ENCODE data around the gene NKX1-1. TPM values are rescaled to one million over a fixed set of nuclear protein-coding genes. Genes with fewer than 3 reads are reported as not detected.

The NKX1-1 gene
- total and polyA plus RNA-seq, 2 of the 8 experiments (the other 6 are each of a cell fraction or from before 2014, with no cell fraction given): not detected

DNA sequence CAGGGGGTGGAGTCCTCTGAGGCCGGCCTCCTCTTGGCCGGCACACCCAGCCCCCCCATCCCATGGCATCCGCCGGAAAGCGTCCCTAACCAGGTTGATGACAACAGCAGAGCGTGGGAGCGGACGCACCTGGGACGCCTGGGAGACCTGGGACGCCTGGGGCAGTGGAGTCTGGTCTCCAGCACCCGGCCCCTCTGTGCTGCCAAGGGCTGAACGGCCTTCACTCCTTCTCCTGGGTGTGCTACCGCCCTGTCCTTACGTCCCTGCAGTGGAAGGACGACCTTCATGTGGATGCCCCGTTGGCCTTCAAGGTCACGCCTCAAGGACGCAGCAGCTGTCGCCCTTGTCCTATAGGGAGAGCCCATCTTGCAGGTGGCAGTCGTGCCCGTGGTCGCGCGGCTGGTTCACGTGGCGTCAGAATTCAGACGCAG lies 26.9 kb downstream of the NKX1-1 start:
- ChIA-PET POLR2A (ENCODE audit: partially characterized antibody) (interaction anchor here (1.0 kb wide), 1 partner anchor 33 kb away, joined by 3 read pairs; the partner anchor contains the start of gene UVSSA), CTCF (ENCODE audit: partially characterized antibody) (no interaction called here)
- Histone ChIP-seq H4K8ac (ENCODE audit: extremely low read depth, insufficient read depth, low read length) (no peak overlapping the region; the same call in 1 of the 2 replicates), H3K18ac (ENCODE audit: extremely low read depth, low read length) (no peak overlapping the region), H3K4me3 (ENCODE audit: extremely low read depth in 1 of 4, insufficient read depth in 2 of 4, low read depth in 3 of 4, low read length in 4 of 4) (no peak overlapping the region), H3K14ac (ENCODE audit: insufficient read length) (no peak overlapping the region), H2BK15ac (ENCODE audit: low read length) (no peak overlapping the region), H4K91ac (replicated peaks; ENCODE audit: insufficient read length, low read length) (no peak overlapping the region), H2AK5ac (ENCODE audit: low read depth, low read length) (no peak overlapping the region), H3K27ac (ENCODE audit: low read depth, low read length) (no peak overlapping the region), H3K9me3 (ENCODE audit: insufficient read depth in 2 of 2, low read depth in 1 of 2, low read length in 1 of 2) (no peaks in the 10 kb centered on the region), H2BK12ac (ENCODE audit: low read depth, low read length) (no peak overlapping the region), H3K4ac (replicated peaks; ENCODE audit: insufficient read length, low read depth, low read length) (no peak overlapping the region), H4K5ac (ENCODE audit: insufficient read length, low read depth, low read length) (no peak overlapping the region), H2AFZ (ENCODE audit: low read length) (no peak overlapping the region), H2BK5ac (ENCODE audit: low read depth, low read length) (no peak overlapping the region; the same call in 1 of the 2 replicates), H3K79me1 (ENCODE audit: low read depth, low read length) (no peaks in the 10 kb centered on the region), H3K4me1 (replicated peaks in 1 of 4; ENCODE audit: control insufficient read depth in 3 of 4, insufficient read depth in 4 of 4, low read length in 3 of 4) (no peaks in the 10 kb centered on the region), H3K56ac (replicated peaks; ENCODE audit: insufficient read length, low read depth, low read length) (no peak overlapping the region), H2BK20ac (ENCODE audit: low read length) (no peak overlapping the region), H3K27me3 (replicated peaks in 1 of 4; ENCODE audit: control insufficient read depth in 3 of 4, extremely low read depth in 1 of 4, insufficient read depth in 3 of 4, low read length in 3 of 4) (no peaks in the 10 kb centered on the region), H3K23me2 (ENCODE audit: low read depth, low read length) (no peaks in the 10 kb centered on the region), H3K9ac (replicated peaks in 1 of 4; ENCODE audit: extremely low read depth in 1 of 4, low read depth in 3 of 4, low read length in 3 of 4) (no peak overlapping the region; a peak in 1 of 7 replicates), H4K20me1 (replicated peaks in 1 of 2; ENCODE audit: control insufficient read depth in 1 of 2, insufficient read depth in 2 of 2, low read length in 2 of 2) (peaks cover 0 to 9% of the 10 kb centered on the region in 2 experiments), H3K23ac (ENCODE audit: insufficient read length) (no peak overlapping the region), H2BK120ac (replicated peaks; ENCODE audit: low read depth, low read length) (no peak overlapping the region), H3K79me2 (ENCODE audit: control insufficient read depth in 1 of 2, insufficient read depth in 2 of 2, low read length in 2 of 2) (no peaks in the 10 kb centered on the region), H3K36me3 (ENCODE audit: control insufficient read depth in 2 of 4, insufficient read depth in 4 of 4, low read length in 3 of 4) (peaks cover 0 to 2% (median 0%) of the 10 kb centered on the region in 4 experiments; a peak in 2 of 8 replicates), H3K4me2 (ENCODE audit: insufficient read depth in 1 of 2, low read depth in 2 of 2, low read length in 2 of 2) (no peak overlapping the region)
- DNase-seq (ENCODE audit: low read depth in 1 of 2, low spot score in 2 of 2): no peak
- FAIRE-seq: no peak
- 90% methylated on average over 17 of the region's 27 CpGs; no CpG with 5 or more reads in 1 of the 2 experiments for WGBS, 2 experiments (ENCODE audit: extremely low coverage in 1 of 2, insufficient coverage in 1 of 2, insufficient read length in 1 of 2, insufficient replicate concordance in 2 of 2, low coverage in 1 of 2, low lambda C conversion rate in 2 of 2, missing lambda C conversion rate in 1 of 2)
- TF ChIP-seq ZNF274 (IDR thresholded peaks at IDR 0.05; ENCODE audit: borderline replicate concordance, extremely low read depth, low read length) (no peak), TEAD4 (IDR thresholded peaks at IDR 0.05; ENCODE audit: low read depth, low read length) (no peak)

All from H1 (cell line).